IMR-90 (cell line): ENCODE measurements around the gene NELL1. TPM values are rescaled to one million over a fixed set of nuclear protein-coding genes. Genes with fewer than 3 reads are reported as not detected.

Source experiments
- ATAC-seq: fragments of 200-7000 bp; cut with Tn5 transposase; 2 replicates; pipeline ENCODE4 v1.9.1; 2020; ENCODE audit warnings: low read depth, mild to moderate bottlenecking, moderate library complexity
- BruUV-seq: library from RNA; stranded (reverse); fragments of 400-500 nt; replicated peaks from 2 replicates; lab custom pipeline; 2021; lab: Mats Ljungman, UMichigan
- CTCF ChIA-PET: fragments of 300-600 bp; formaldehyde crosslinking; extraction: SDS; loops from one replicate; lab custom pipeline; 2021; ENCODE audit warnings: antibody characterized with exemption; lab: Yijun Ruan, JAX
- POLR2A ChIA-PET: fragments of 300-600 bp; sonication (Branson Sonifier 250); formaldehyde crosslinking; loops from one replicate; lab custom pipeline; 2022; ENCODE audit warnings: antibody characterized with exemption; ENCODE audit not compliant: unreplicated experiment; lab: Charles Lee
- DNase-seq: peaks from one replicate; pipeline ENCODE4 v3.0.0; 2013
- H2AFZ ChIP-seq: replicated peaks from 2 replicates; pipeline ENCODE3; 2013; ENCODE audit warnings: low read length, mild to moderate bottlenecking; ENCODE audit not compliant: poor library complexity
- H2AK5ac ChIP-seq: 2 replicates; pipeline ENCODE4 v1.6.1; 2013; ENCODE audit warnings: low read depth, low read length, inconsistent platforms
- H2AK9ac ChIP-seq: replicated peaks from 2 replicates; pipeline ENCODE3; 2013; ENCODE audit warnings: mild to moderate bottlenecking, low read depth, low read length, moderate library complexity; ENCODE audit not compliant: poor library complexity
- H2BK120ac ChIP-seq: 2 replicates; pipeline ENCODE4 v1.6.1; 2013; ENCODE audit warnings: low read depth, low read length, inconsistent platforms
- H2BK15ac ChIP-seq: 3 replicates; pipeline ENCODE4 v1.6.1; 2013; ENCODE audit warnings: low read depth, low read length, inconsistent platforms
- H2BK20ac ChIP-seq: 2 replicates; pipeline ENCODE4 v1.6.1; 2013; ENCODE audit warnings: low read depth, mild to moderate bottlenecking, inconsistent platforms, low read length, moderate library complexity
- H2BK5ac ChIP-seq: 2 replicates; pipeline ENCODE4 v1.6.1; 2013; ENCODE audit warnings: mild to moderate bottlenecking, low read depth, low read length, inconsistent platforms; ENCODE audit not compliant: poor library complexity, severe bottlenecking
- H3K14ac ChIP-seq: replicated peaks from 2 replicates; pipeline ENCODE4 v1.6.1; 2013; ENCODE audit warnings: low read depth, low read length, inconsistent platforms
- H3K18ac ChIP-seq: 2 replicates; pipeline ENCODE4 v1.6.1; 2013; ENCODE audit warnings: low read depth, low read length, control low read depth
- H3K23ac ChIP-seq: 2 replicates; pipeline ENCODE4 v1.6.1; 2013; ENCODE audit warnings: low read depth, low read length, inconsistent platforms
- H3K27ac ChIP-seq: 2 replicates; pipeline ENCODE4 v1.5.1; 2013; ENCODE audit warnings: mild to moderate bottlenecking, control low read depth, low read length; ENCODE audit not compliant: insufficient read depth
- H3K27me3 ChIP-seq: 2 replicates; pipeline ENCODE4 v1.6.1; 2013; ENCODE audit warnings: low read length; ENCODE audit not compliant: control insufficient read depth, insufficient read depth
- H3K36me3 ChIP-seq: 2 replicates; pipeline ENCODE4 v1.6.1; 2013; ENCODE audit warnings: low read length, mixed read lengths; ENCODE audit not compliant: control insufficient read depth, insufficient read depth
- H3K4ac ChIP-seq: 2 replicates; pipeline ENCODE4 v1.6.1; 2013; ENCODE audit warnings: low read depth, low read length, inconsistent platforms
- H3K4me1 ChIP-seq: 2 replicates; pipeline ENCODE4 v1.6.1; 2013; ENCODE audit warnings: low read length, mixed read lengths; ENCODE audit not compliant: control insufficient read depth, insufficient read depth
- H3K4me2 ChIP-seq: 2 replicates; pipeline ENCODE4 v1.6.1; 2013; ENCODE audit warnings: low read depth, mild to moderate bottlenecking, control low read depth, low read length, moderate library complexity
- H3K4me3 ChIP-seq: 2 replicates; pipeline ENCODE4 v1.5.1; 2013; ENCODE audit warnings: low read depth, mild to moderate bottlenecking, control low read depth, low read length, moderate library complexity; ENCODE audit not compliant: insufficient read depth
- H3K56ac ChIP-seq: 2 replicates; pipeline ENCODE4 v1.6.1; 2013; ENCODE audit warnings: low read length, inconsistent platforms; ENCODE audit not compliant: insufficient read depth; ENCODE audit errors: extremely low read depth
- H3K79me1 ChIP-seq, 2 experiments: 2 replicates each; pipeline ENCODE4 v1.6.1; 2013; ENCODE audit warnings: low read length in 2 of 2, inconsistent platforms in 1 of 2, low read depth in 1 of 2
- H3K9ac ChIP-seq: 2 replicates; pipeline ENCODE4 v1.6.1; 2013; ENCODE audit warnings: low read depth, low read length, control low read depth
- H3K9me1 ChIP-seq: 2 replicates; pipeline ENCODE4 v1.6.1; 2013; ENCODE audit warnings: low read length, inconsistent platforms; ENCODE audit not compliant: insufficient read depth
- H3K9me3 ChIP-seq: 2 replicates; pipeline ENCODE4 v1.6.1; 2013; ENCODE audit warnings: low read length; ENCODE audit not compliant: control insufficient read depth, insufficient read depth
- H4K20me1 ChIP-seq: 2 replicates; pipeline ENCODE4 v1.6.1; 2013; ENCODE audit warnings: low read length, inconsistent platforms; ENCODE audit not compliant: insufficient read depth
- H4K5ac ChIP-seq: 2 replicates; pipeline ENCODE4 v1.6.1; 2013; ENCODE audit warnings: mild to moderate bottlenecking, low read depth, low read length, control low read depth
- H4K8ac ChIP-seq, 2 experiments: 2 replicates each; pipeline ENCODE4 v1.6.1; 2013; ENCODE audit warnings: low read depth in 2 of 2, low read length in 2 of 2, control low read depth in 1 of 2, inconsistent platforms in 1 of 2
- H4K91ac ChIP-seq: 2 replicates; pipeline ENCODE4 v1.6.1; 2013; ENCODE audit warnings: low read depth, low read length, inconsistent platforms; ENCODE audit not compliant: insufficient read depth
- CEBPB ChIP-seq: IDR thresholded peaks from 2 replicates; pipeline ENCODE4 v1.6.1; 2012; ENCODE audit warnings: low read depth, low read length, improper control_type of control experiment
- FOS ChIP-seq: fragments of 150-350 bp; IDR thresholded peaks from 2 replicates; pipeline ENCODE4 v1.6.1; 2016; ENCODE audit warnings: low read depth, low read length
- MAFK ChIP-seq: IDR thresholded peaks from 2 replicates; pipeline ENCODE4 v1.6.1; 2012; ENCODE audit warnings: low read depth, low read length, improper control_type of control experiment
- POLR2A ChIP-seq: IDR thresholded peaks from 2 replicates; pipeline ENCODE4 v1.6.1; 2012; ENCODE audit warnings: mild to moderate bottlenecking, low read depth, low read length
- RAD21 ChIP-seq: IDR thresholded peaks from 2 replicates; pipeline ENCODE4 v1.6.1; 2012; ENCODE audit warnings: low read length, improper control_type of control experiment
- WGBS, 2 experiments: methylation state at CpG; one replicate each; pipeline versions ENCODE4 v1.1.5 to v1.1.7; 2013; ENCODE audit warnings: missing lambda C conversion rate in 2 of 2; ENCODE audit not compliant: insufficient read length in 1 of 2; ENCODE audit errors: extremely low coverage in 2 of 2; 5-methylcytosine and 5-hydroxymethylcytosine counted together
- dilution Hi-C: fragments of 300-500 bp; cut with HindIII; formaldehyde crosslinking; loops from one replicate; pipeline ENCODE4 v1.14.3; 2018; ENCODE audit warnings: low sequenced_read_pairs; ENCODE audit not compliant: unreplicated experiment
- in situ Hi-C: fragments of 300-500 bp; cut with MboI; formaldehyde crosslinking; loops from 3 replicates; pipeline ENCODE4 v1.14.3; 2019; ENCODE audit warnings: low sequenced_read_pairs, inconsistent platforms, mixed read lengths
- intact Hi-C: fragments of 100-400 bp; cut with micrococcal nuclease; formaldehyde crosslinking; loops from 2 replicates; pipeline ENCODE4 v1.10.0; 2022
- polyA plus RNA-seq, 3 experiments: library from polyadenylated mRNA; depleted of rRNA; stranded (reverse); fragments of >200 nt; gene quantifications; 2 replicates each; pipeline ENCODE4 v1.2.3, GENCODE V29; 2012; ENCODE audit warnings: low replicate concordance in 1 of 3
- total RNA-seq: library from RNA; depleted of rRNA; stranded (reverse); fragments of >200 nt; gene quantifications from 2 replicates; pipeline ENCODE4 v1.2.3, GENCODE V29; 2012
- TF ChIP-seq, protein P1 (sequence below): fragments of 150-350 bp; IDR thresholded peaks from 2 replicates; pipeline ENCODE4 v1.6.1; 2017; ENCODE audit warnings: mild to moderate bottlenecking, antibody characterized with exemption, low read length, low read depth
- TF ChIP-seq, protein P2 (sequence below): conservative IDR thresholded peaks from 2 replicates; pipeline ENCODE4 v1.5.1; 2012; ENCODE audit warnings: mild to moderate bottlenecking, low read depth, low read length, improper control_type of control experiment
- TF ChIP-seq, protein P3 (sequence below): fragments of 150-350 bp; IDR thresholded peaks from 2 replicates; pipeline ENCODE4 v1.6.1; 2016; ENCODE audit warnings: low read depth, mild to moderate bottlenecking, low read length, moderate library complexity, borderline replicate concordance

NELL1 gene
- total and polyA plus RNA-seq, 2 of the 4 experiments (the other 2 are of a cell fraction) = not detected

DNA sequence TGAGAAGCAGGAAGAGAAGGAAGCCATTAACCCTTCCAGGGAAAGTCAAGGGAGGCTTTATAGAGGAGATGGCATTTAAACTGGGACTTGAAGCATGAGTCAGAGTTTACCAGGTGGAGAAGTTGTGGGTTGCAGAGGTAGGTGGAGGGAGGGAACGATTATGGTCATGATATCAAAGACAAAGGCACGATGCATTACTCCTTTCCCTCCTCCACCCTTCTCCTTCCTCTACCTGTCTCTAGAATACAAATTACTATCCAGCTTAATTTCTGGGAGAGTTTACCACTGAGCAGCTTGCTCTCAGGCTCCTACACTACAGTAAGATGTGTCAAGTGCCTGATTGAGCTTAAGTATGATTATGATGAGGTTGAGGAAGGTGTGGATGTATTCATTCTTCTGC, 151.7 kb downstream of the NELL1 start:
- CTCF ChIA-PET = no interaction called here

More for the DNA sequence above, 151.7 kb downstream of the NELL1 start:
- no peaks in the 10 kb centered on the region for H3K36me3 ChIP-seq
- no peaks in the 10 kb centered on the region for H3K27me3 ChIP-seq
- no peak overlapping the region for H2BK120ac ChIP-seq
- H2BK15ac ChIP-seq = no peak overlapping the region
- no peaks in the 10 kb centered on the region for H3K9me1 ChIP-seq
- no peaks in the 10 kb centered on the region for H4K20me1 ChIP-seq
- no peak overlapping the region for H3K18ac ChIP-seq
- no peak overlapping the region for H3K14ac ChIP-seq
- H3K4me3 ChIP-seq = no peak overlapping the region
- no peak overlapping the region for H3K9ac ChIP-seq
- WGBS, 2 experiments = no CpG with 5 or more reads among the region's 2 CpGs
- no peak overlapping the region for H2AK5ac ChIP-seq
- in situ Hi-C loops = no loop called here
- H3K4me1 ChIP-seq = no peaks in the 10 kb centered on the region
- DNase-seq = no peak
- BruUV-seq = no TSS peak
- H3K4ac ChIP-seq = no peak overlapping the region
- no peak for ATAC-seq
- H3K9me3 ChIP-seq = peaks cover 8% of the 10 kb centered on the region; the same call in 1 of the 2 replicates
- no peak overlapping the region for H2AK9ac ChIP-seq
- H4K5ac ChIP-seq = no peak overlapping the region
- H3K4me2 ChIP-seq = no peak overlapping the region
- POLR2A ChIA-PET = no interaction called here
- no peak overlapping the region for H4K91ac ChIP-seq
- H3K79me1 ChIP-seq = no peaks in the 10 kb centered on the region
- no peak overlapping the region for H2AFZ ChIP-seq
- TF ChIP-seq POLR2A (no peak), CEBPB (no peak), FOS (no peak), MAFK (no peak), RAD21 (no peak)
- TF ChIP-seq, protein P1, sequence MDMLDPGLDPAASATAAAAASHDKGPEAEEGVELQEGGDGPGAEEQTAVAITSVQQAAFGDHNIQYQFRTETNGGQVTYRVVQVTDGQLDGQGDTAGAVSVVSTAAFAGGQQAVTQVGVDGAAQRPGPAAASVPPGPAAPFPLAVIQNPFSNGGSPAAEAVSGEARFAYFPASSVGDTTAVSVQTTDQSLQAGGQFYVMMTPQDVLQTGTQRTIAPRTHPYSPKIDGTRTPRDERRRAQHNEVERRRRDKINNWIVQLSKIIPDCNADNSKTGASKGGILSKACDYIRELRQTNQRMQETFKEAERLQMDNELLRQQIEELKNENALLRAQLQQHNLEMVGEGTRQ = no peak
- TF ChIP-seq, protein P2, sequence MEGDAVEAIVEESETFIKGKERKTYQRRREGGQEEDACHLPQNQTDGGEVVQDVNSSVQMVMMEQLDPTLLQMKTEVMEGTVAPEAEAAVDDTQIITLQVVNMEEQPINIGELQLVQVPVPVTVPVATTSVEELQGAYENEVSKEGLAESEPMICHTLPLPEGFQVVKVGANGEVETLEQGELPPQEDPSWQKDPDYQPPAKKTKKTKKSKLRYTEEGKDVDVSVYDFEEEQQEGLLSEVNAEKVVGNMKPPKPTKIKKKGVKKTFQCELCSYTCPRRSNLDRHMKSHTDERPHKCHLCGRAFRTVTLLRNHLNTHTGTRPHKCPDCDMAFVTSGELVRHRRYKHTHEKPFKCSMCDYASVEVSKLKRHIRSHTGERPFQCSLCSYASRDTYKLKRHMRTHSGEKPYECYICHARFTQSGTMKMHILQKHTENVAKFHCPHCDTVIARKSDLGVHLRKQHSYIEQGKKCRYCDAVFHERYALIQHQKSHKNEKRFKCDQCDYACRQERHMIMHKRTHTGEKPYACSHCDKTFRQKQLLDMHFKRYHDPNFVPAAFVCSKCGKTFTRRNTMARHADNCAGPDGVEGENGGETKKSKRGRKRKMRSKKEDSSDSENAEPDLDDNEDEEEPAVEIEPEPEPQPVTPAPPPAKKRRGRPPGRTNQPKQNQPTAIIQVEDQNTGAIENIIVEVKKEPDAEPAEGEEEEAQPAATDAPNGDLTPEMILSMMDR = no peak
- TF ChIP-seq, protein P3, sequence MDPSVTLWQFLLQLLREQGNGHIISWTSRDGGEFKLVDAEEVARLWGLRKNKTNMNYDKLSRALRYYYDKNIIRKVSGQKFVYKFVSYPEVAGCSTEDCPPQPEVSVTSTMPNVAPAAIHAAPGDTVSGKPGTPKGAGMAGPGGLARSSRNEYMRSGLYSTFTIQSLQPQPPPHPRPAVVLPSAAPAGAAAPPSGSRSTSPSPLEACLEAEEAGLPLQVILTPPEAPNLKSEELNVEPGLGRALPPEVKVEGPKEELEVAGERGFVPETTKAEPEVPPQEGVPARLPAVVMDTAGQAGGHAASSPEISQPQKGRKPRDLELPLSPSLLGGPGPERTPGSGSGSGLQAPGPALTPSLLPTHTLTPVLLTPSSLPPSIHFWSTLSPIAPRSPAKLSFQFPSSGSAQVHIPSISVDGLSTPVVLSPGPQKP = no peak
- no peak overlapping the region for H3K27ac ChIP-seq
- H3K56ac ChIP-seq = no peak overlapping the region
- intact Hi-C loops = no loop called here
- no peak overlapping the region for H2BK5ac ChIP-seq
- H3K23ac ChIP-seq = no peak overlapping the region
- dilution Hi-C loops = no loop called here
- H2BK20ac ChIP-seq = no peak overlapping the region
- H4K8ac ChIP-seq = no peak overlapping the region
